ENCODE data around the gene ZKSCAN4. TPM values are rescaled to one million over a fixed set of nuclear protein-coding genes. Genes with fewer than 3 reads are reported as not detected.

The ZKSCAN4 gene
- 1 to 10 TPM; 4.4 to 6.4 (median 5.9) TPM for total RNA-seq

- intact Hi-C loops (cut with DNase I; ENCODE audit: low total_unique reads) = no loop called here
- no peak for TF ChIP-seq CTCF (IDR thresholded peaks at IDR 0.05)
- TF ChIP-seq POLR2A (IDR thresholded peaks at IDR 0.05) = no peak
- peak; percentile 62 to 89 for DNase-seq (ENCODE audit: low spot score in 2 of 2)
Observed at GRCh38 chr6:28252009-28252975, at the start of gene ZKSCAN4. Gene ZKSCAN4 (minus strand): TSS chr6:28252269. CDS start chr6:28251980, 289 bp downstream.

GRCh38 chr6:28296520-28297060 lies 44.5 kb upstream of the ZKSCAN4 start:
- no peak overlapping the region for H3K4me3 ChIP-seq (ENCODE audit: low read depth, poor library complexity, severe bottlenecking)
- 81 to 90% methylated on average over 7 of the region's 7 CpGs for WGBS, 2 donors
- no peak for TF ChIP-seq POLR2A (IDR thresholded peaks at IDR 0.05)

More at GRCh38 chr6:28252009-28252975, at the start of gene ZKSCAN4:
- H3K4me3 ChIP-seq (ENCODE audit: low read depth, poor library complexity, severe bottlenecking) = peak within 1 kb of the TSS; percentile 92
- WGBS, 2 donors = 7 to 8% methylated on average over 14 of the region's 14 CpGs

GRCh38 chr6:28295326-28295725 lies 43.3 kb upstream of the ZKSCAN4 start:
- no peak overlapping the region for H3K4me3 ChIP-seq (ENCODE audit: low read depth, poor library complexity, severe bottlenecking)
- intact Hi-C loops (cut with DNase I; ENCODE audit: low total_unique reads) = no loop called here
- DNase-seq (ENCODE audit: low spot score in 2 of 2) = no peak
- TF ChIP-seq POLR2A (IDR thresholded peaks at IDR 0.05) (no peak), CTCF (IDR thresholded peaks at IDR 0.05) (no peak)
- 93 to 98% methylated on average over 5 of the region's 5 CpGs for WGBS, 2 donors

More at GRCh38 chr6:28296520-28297060, 44.5 kb upstream of the ZKSCAN4 start:
- DNase-seq (ENCODE audit: low spot score in 2 of 2) = no peak
- intact Hi-C loops (cut with DNase I; ENCODE audit: low total_unique reads) = no loop called here

GRCh38 chr6:28291573-28291972 lies 39.5 kb upstream of the ZKSCAN4 start:
- TF ChIP-seq POLR2A (IDR thresholded peaks at IDR 0.05) (no peak), CTCF (IDR thresholded peaks at IDR 0.05) (no peak)
- intact Hi-C loops (cut with DNase I; ENCODE audit: low total_unique reads) = no loop called here
- H3K4me3 ChIP-seq (ENCODE audit: low read depth, poor library complexity, severe bottlenecking) = no peak overlapping the region
- DNase-seq (ENCODE audit: low spot score in 2 of 2) = no peak

GRCh38 chr6:28282926-28283325 lies 30.9 kb upstream of the ZKSCAN4 start:
- intact Hi-C loops (cut with DNase I; ENCODE audit: low total_unique reads) = no loop called here
- DNase-seq (ENCODE audit: low spot score in 2 of 2) = no peak
- no peak for TF ChIP-seq POLR2A (IDR thresholded peaks at IDR 0.05)
- TF ChIP-seq CTCF (IDR thresholded peaks at IDR 0.05) = no peak
- 95 to 98% methylated on average over 2 of the region's 2 CpGs for WGBS, 2 donors
- H3K4me3 ChIP-seq (ENCODE audit: low read depth, poor library complexity, severe bottlenecking) = no peak overlapping the region
